BLaER1 treated with 17β-estradiol and CSF1 and Interleukin-3, amounts not matched to agents 10 nM and 100 nM (cell line): ENCODE results near the gene ZBTB20.

Experiments used
- H3K27ac ChIP-seq, 11 experiments: shearing (Covaris generic); formaldehyde crosslinking; 2 replicates each; pipeline ENCODE4 v1.8.1; 2022
- H3K27me3 ChIP-seq, 11 experiments: shearing (Covaris generic); formaldehyde crosslinking; 2 replicates each; pipeline ENCODE4 v1.8.1; 2022
- H3K36me3 ChIP-seq, 11 experiments: shearing (Covaris generic); formaldehyde crosslinking; 2 replicates each; pipeline ENCODE4 v1.8.1; 2022
- H3K4me1 ChIP-seq, 10 experiments: shearing (Covaris generic); formaldehyde crosslinking; 2 replicates each; pipeline ENCODE4 v1.8.1; 2022
- H3K4me2 ChIP-seq, 11 experiments: shearing (Covaris generic); formaldehyde crosslinking; 2 replicates each; pipeline ENCODE4 v1.8.1; 2022
- H3K4me3 ChIP-seq, 10 experiments: shearing (Covaris generic); formaldehyde crosslinking; 2 replicates each; pipeline ENCODE4 v1.8.1; 2022
- H3K9ac ChIP-seq, 11 experiments: shearing (Covaris generic); formaldehyde crosslinking; 2 replicates each; pipeline ENCODE4 v1.8.1; 2022
- H3K9me3 ChIP-seq, 11 experiments: shearing (Covaris generic); formaldehyde crosslinking; replicated peaks in 1 of 11; 2 replicates each; pipeline ENCODE4 v1.8.1; 2022
- H4K20me1 ChIP-seq, 11 experiments: shearing (Covaris generic); formaldehyde crosslinking; 2 replicates each; pipeline ENCODE4 v1.8.1; 2022
- Cebpa-rat ChIP-seq, 11 experiments: shearing (Covaris generic); IDR thresholded peaks; 2 replicates each; pipeline ENCODE4 v1.8.1; 2022

The ZBTB20 gene

DNA sequence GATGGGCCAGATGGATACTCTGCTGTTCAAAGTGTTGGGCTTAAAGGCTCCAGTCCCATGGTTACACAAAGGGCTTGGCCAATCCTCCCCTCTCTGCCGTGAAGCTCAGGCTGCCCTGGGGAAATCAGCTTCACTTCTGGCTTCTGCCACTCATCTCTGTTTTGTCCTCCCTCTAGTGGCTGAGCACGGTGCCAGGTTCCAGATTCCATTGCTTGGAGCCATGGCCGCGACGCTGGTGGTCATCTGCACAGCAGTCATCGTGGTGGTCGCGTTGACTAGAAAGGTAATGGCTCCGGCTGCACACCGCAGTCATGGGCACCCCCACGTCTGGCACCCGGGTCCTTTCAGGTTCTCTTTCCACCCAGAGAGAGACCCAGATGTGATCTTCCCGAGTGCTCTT is 847.7 kb downstream of the ZBTB20 start:
- no peak overlapping the region for H3K4me3 ChIP-seq
- no peaks in the 10 kb centered on the region for H3K27me3 ChIP-seq

DNA sequence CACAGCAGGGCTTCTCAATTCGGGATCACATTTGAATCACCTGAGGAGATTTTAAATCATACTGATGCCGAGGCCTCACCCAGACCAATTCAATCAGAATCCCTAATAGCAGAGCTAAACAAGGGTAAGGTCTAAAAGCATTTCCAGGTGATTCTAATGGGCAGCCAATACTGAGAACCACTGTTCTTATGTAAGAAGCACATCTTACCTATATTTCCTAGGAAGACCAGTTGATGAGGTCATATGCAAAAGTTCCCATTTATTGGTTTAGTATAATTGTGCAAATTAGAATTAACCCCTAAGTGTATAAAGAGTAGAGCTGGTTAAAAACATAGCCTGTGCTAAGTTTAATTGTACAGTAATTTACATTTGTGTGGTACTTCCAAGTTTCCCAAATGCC is 851.1 kb downstream of the ZBTB20 start:
- no peak overlapping the region for H3K27ac ChIP-seq
- H3K9me3 ChIP-seq: no peaks in the 10 kb centered on the region
- H3K4me3 ChIP-seq: no peak overlapping the region
- no peak overlapping the region for H3K4me2 ChIP-seq
- no peaks in the 10 kb centered on the region for H3K27me3 ChIP-seq
- H3K4me1 ChIP-seq: no peaks in the 10 kb centered on the region
- no peak for TF ChIP-seq Cebpa-rat (IDR thresholded peaks at IDR 0.05)
- H4K20me1 ChIP-seq: no peaks in the 10 kb centered on the region
- H3K9ac ChIP-seq: no peak overlapping the region
- no peaks in the 10 kb centered on the region for H3K36me3 ChIP-seq

More for the DNA sequence above, 847.7 kb downstream of the ZBTB20 start:
- Histone ChIP-seq H3K9me3 (no peaks in the 10 kb centered on the region), H3K4me1 (no peaks in the 10 kb centered on the region), H3K4me2 (no peak overlapping the region), H3K36me3 (no peaks in the 10 kb centered on the region), H3K9ac (no peak overlapping the region), H3K27ac (no peak overlapping the region), H4K20me1 (no peaks in the 10 kb centered on the region)
- TF ChIP-seq Cebpa-rat (IDR thresholded peaks at IDR 0.05): no peak

DNA sequence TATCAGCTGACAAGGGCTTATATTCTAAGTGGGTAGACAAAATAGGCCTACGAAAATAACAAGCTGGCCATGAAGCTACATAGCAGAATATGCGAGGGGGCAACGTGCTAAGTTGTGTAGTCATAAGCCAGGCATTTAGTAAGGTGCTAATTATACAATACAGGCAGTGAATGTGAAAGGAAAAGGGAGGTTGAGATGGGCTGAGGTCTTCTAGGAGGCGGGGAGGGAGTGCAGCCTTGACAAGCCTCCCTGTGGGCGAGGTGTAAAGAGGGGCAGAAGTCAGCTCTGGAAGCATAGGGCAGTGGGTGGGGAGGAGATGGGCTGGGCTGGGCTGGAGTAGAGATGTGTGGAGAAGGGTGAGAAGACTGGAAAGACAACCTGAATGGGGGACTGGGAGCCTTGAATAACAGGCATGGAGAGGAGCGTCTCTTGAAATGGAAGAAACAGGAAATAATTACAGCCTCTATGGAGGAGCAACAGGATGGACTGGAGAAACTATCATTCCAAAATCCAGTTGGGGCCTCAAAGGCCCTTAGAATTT is 852.1 kb downstream of the ZBTB20 start:
- no peak for TF ChIP-seq Cebpa-rat (IDR thresholded peaks at IDR 0.05)
- no peaks in the 10 kb centered on the region for H3K27me3 ChIP-seq
- no peaks in the 10 kb centered on the region for H3K36me3 ChIP-seq
- H3K4me3 ChIP-seq: no peak overlapping the region
- H4K20me1 ChIP-seq: no peaks in the 10 kb centered on the region
- no peaks in the 10 kb centered on the region for H3K4me1 ChIP-seq
- H3K4me2 ChIP-seq: no peak overlapping the region
- H3K9ac ChIP-seq: no peak overlapping the region
- H3K27ac ChIP-seq: no peak overlapping the region
- no peaks in the 10 kb centered on the region for H3K9me3 ChIP-seq

DNA sequence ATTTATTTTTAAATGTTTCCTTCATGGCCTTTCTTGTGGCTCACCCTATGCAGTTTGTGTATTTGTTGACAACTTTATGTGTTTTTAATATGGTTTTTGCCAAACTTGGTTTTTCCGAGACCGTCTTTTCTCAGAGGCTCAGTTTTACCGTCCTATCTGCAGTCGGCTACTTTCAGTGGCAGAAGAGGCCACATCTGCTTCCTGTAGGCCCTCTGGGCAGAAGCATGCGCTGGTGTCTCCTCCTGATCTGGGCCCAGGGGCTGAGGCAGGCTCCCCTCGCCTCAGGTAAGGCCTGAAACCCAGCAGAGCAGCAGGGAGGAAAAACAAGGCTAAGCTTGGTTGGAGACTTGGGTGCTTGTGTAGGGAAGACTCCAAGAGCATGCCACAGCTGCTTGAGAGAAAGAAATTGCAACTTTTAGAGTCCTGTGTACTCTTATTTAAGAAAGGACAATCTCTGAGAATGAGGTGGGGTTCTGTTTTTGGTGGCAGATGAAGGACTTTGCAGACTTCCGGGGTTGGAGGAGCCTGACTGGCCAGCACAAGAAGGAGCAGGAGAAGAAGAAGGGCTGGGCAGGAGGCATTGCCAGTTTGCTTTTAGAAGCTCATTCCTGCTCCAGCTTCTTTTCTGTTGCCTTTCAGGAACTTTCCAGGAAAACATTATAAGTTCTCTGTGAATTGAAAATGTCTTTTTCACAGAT is 853.1 kb downstream of the ZBTB20 start, which contains the start of gene TIGIT:
Gene TIGIT (plus strand): TSS at position 191 of the 698 bp plus-strand sequence. CDS start 34 bp downstream, at position 225.
- Histone ChIP-seq H3K4me3 (no peak within 1 kb of the TSS), H3K27ac (no peak within 1 kb of the TSS), H3K27me3 (no peaks in the 10 kb centered on the region), H3K4me1 (no peaks in the 10 kb centered on the region), H3K9me3 (no peaks in the 10 kb centered on the region), H3K4me2 (no peak within 1 kb of the TSS), H4K20me1 (no peaks in the 10 kb centered on the region), H3K9ac (no peak within 1 kb of the TSS), H3K36me3 (no peaks in the 10 kb centered on the region)
- no peak for TF ChIP-seq Cebpa-rat (IDR thresholded peaks at IDR 0.05)

DNA sequence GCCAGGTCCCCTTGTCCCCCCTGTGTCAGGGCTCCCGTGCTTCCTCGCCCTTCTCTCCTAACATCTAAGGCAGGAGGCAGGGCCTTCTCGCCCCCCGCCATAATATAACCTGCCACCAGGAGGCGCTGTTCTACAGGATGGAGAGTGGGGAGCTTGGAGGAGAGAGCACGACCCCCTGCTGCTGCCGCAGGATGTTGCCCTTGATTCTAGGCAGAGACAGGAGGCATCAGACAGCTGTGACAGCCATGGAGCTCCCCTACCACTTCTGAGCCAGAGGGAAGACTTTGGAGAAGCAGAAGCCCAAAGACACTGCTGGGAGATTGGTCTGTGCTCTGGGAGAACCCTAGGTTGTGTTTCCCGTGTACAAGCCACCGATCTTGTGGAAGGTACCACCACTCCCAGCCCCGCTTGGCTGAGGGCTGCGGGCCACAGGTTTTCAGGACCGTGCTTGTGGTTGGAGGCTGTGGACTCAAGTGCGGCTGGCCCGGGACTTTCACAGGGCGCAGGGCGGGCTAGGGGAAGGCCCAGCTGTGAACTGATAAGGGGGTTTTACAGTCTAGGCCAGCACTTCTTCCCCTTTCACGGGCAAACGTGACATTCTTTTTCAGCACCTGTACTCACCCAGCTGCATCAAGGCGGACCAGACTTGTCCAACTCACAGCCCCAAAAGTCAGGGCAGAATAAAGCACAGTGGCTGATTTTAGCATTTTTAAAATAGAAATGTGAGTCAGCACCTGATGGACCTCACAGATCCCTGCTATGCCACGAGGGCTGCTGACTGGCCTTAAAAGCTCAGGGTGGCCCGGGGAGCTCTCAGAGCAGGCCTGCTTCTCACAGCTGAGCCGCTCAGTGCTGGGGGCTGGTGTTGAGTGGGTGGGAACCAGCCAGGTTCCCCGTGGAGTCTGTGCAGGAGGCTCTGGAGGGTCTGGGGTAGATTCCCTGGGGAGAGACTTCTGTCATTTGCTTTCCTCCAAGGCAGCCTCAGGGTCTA is 855.9 kb downstream of the ZBTB20 start:
- TF ChIP-seq Cebpa-rat (IDR thresholded peaks at IDR 0.05): no peak
- H3K4me2 ChIP-seq: no peak overlapping the region
- H3K4me1 ChIP-seq: no peaks in the 10 kb centered on the region
- H3K27ac ChIP-seq: no peak overlapping the region
- no peaks in the 10 kb centered on the region for H3K36me3 ChIP-seq
- no peaks in the 10 kb centered on the region for H3K27me3 ChIP-seq
- H4K20me1 ChIP-seq: no peaks in the 10 kb centered on the region
- H3K4me3 ChIP-seq: no peak overlapping the region
- no peak overlapping the region for H3K9ac ChIP-seq
- no peaks in the 10 kb centered on the region for H3K9me3 ChIP-seq

DNA sequence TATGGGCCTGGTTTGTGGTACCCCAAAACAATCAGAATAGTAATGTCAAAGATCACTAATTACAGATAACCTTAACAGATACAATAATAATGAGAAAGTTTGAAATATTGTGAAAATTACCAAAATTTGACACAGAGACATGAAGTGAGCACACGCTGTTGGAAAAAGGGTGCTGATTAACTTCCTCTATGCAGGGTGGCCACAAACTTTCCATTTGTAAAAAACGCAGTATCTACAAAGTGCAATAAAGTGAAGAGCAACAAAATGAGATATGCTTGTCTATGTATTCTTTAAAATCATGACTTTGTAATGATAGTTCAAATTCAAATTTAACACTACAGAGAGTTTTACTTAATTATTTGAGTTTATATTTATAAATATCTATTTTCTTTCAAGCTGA is 860.8 kb downstream of the ZBTB20 start:
- Histone ChIP-seq H3K36me3 (no peaks in the 10 kb centered on the region), H3K9ac (no peak overlapping the region), H3K4me2 (no peak overlapping the region), H4K20me1 (no peaks in the 10 kb centered on the region), H3K27ac (no peak overlapping the region), H3K4me3 (no peak overlapping the region), H3K4me1 (no peaks in the 10 kb centered on the region), H3K9me3 (no peaks in the 10 kb centered on the region), H3K27me3 (no peaks in the 10 kb centered on the region)
- no peak for TF ChIP-seq Cebpa-rat (IDR thresholded peaks at IDR 0.05)

DNA sequence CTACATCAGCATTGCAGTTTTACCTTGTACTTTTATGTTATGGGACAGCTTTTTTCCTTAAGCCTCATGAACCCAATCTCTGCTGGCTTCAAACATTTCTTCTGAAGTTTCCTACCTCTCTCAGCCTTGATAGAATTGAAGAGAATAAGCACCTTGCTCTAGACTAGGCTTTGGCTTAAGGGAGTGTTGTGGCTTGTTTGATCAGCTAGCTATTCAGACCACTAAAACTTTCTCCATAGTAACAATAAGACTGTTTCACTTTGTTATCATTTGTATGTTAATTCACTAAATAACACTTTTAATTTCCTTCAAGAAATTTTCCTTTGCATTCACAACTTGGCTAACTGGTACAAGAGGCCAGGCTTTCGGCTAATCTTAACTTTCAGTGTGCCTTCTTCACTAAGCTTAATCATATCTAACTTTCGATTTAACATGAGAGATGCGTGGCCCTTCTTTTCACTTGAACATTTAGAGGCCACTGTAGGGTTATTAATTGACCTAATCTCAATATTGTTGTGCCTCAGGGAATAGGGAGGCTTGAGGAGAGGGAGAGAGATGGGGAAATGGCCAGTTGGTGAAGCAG is 861.3 kb downstream of the ZBTB20 start:
- Histone ChIP-seq H3K27ac (no peak overlapping the region), H3K4me1 (no peaks in the 10 kb centered on the region), H3K9me3 (no peaks in the 10 kb centered on the region), H3K4me2 (no peak overlapping the region), H3K36me3 (no peaks in the 10 kb centered on the region), H3K9ac (no peak overlapping the region), H4K20me1 (no peaks in the 10 kb centered on the region), H3K27me3 (no peaks in the 10 kb centered on the region), H3K4me3 (no peak overlapping the region)
- no peak for TF ChIP-seq Cebpa-rat (IDR thresholded peaks at IDR 0.05)

DNA sequence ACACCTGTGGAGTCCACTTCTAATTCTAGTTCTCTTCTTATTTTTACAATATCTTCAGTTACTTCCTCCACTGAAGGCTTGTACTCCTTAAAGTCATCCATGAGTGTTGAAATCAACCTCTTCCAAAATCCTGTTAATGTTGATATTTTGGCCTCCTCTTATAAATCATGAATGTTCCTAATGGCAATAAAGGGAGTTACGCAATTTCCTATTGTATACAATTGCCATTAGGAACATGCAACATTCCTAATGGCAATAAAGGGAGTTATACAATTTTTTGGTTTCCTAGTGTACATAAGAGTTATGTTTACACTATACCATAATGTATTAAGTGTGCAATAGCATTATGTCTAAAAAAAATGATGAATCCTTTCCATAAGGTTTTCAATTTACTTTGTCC is 862.4 kb downstream of the ZBTB20 start:
- no peak overlapping the region for H3K27ac ChIP-seq
- H3K9ac ChIP-seq: no peak overlapping the region
- H3K9me3 ChIP-seq: no peaks in the 10 kb centered on the region
- no peak overlapping the region for H3K4me3 ChIP-seq
- no peaks in the 10 kb centered on the region for H3K27me3 ChIP-seq
- H4K20me1 ChIP-seq: no peaks in the 10 kb centered on the region
- H3K36me3 ChIP-seq: no peaks in the 10 kb centered on the region
- H3K4me1 ChIP-seq: no peaks in the 10 kb centered on the region
- no peak overlapping the region for H3K4me2 ChIP-seq
- TF ChIP-seq Cebpa-rat (IDR thresholded peaks at IDR 0.05): peak in 1 of 11 experiments; percentile 43; a peak in 1 of 22 replicates
